Measurements from ENCODE around the gene MRPL17.

Gene MRPL17

DNA sequence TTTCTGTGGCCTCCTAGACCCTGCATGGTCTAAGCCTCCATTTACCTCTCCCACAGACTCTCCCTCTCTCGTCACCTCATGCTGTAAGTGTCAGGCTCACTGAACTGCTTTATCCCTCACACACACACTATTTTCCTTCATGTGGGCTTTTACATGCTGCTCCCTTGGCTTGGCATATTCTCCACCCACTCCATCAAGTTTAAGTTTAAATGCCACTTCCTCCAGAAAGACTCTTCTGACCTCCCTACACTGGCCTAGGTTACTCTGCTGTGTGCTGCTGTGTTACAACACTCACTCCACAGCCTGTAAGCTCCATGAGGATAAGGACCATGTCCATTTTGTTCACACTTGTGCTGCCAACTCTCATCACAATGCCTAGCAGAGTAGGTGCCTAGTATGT, 30.0 kb downstream of the MRPL17 start:
- no peak for DNase-seq

DNA sequence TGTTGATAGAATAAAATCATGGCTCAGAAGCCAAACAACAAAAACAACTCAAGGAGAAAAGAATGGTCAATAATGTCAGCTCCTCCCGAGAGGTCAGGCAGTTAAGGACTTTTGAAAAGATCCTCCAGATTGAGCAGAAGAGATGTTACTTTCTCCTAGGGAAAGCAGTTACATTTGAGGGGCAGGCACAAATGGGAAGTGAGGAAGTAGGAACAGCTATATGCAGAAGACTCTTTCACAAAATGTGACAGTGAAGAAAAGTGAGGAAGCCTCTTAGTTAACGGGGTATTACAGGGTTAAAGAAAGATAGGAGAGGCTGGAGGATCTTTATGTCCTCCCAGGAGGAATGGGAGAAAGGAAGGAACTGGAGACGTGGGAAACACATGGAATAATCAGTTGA, 31.0 kb downstream of the MRPL17 start:
- no peak for DNase-seq

DNA sequence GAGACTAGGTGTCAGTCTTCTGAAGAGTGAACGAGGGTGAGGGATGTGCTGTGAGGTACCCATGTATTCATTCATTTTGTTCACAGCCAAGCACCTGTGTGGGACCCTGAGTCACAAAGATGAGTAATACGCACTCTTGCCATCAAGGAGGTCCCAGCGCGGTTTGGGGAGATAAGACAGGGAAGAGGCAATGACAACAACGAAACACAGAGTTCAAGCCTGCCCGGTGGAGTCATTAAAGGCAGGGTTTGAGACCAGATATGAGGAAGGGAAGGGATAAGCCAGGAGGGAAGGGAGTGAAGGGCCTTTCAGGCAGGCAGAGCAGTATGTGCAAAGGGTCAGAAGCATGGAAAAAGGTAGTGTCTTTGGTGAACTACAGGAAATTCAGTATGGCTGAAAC, 32.2 kb downstream of the MRPL17 start:
- DNase-seq = no peak

DNA sequence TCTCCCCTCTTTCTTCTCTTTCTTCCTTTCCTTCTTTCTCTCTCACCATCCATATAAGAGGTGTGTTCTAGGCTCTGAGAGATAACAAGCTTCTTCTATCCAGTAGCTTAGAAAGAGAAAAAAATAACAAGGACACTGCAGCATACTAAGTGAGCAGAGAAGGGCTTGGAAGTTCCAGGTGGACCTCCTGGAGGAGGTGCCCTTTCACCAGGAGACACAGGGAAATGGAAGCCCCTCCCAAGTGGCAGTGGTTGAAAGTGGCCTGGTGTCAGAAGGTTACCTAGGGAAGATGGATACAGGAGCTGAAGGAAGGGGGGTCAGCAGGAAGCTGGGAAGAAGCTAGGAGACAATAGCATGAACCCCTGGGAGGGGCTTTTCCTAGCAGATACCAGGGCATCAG, 33.0 kb downstream of the MRPL17 start:
- DNase-seq = no peak

DNA sequence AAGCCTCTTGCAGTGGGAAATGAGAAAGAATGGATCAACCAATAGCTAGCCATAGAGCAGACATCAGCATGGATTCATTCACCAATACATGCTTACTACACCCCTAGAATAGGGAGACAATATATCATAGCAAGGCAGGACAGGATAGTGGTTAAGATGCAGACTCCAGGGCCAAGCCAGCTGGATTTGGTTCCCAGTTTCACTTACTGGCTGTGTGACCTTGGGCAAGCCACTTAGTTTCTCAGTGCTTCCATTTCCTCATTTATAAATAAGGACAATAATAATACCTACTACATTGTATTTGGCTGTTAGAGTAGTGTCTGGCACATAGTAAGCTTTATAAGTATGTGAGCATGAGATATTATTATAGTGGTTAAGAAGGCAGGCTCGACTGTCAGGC, 34.6 kb downstream of the MRPL17 start:
- no peak for DNase-seq

DNA sequence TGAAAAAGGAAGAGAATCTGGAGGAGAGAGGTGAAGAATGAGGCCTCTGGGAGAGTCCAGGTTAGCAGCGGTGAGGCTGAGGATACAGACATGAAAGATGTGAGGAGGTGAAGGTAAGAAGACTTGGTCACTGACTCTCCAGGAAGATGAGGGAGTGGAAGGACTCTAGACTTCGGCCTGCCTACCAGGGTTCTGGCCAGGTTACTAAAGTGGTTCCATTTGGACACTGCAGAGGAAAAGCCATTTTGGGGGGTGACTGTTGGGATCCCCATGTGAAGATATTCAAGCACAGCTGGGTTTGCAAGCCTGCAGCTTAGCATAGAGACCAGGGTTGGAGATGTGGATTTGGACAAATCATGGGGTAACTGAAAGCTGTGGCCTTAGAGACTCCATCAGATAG, 35.3 kb downstream of the MRPL17 start:
- no peak for DNase-seq

DNA sequence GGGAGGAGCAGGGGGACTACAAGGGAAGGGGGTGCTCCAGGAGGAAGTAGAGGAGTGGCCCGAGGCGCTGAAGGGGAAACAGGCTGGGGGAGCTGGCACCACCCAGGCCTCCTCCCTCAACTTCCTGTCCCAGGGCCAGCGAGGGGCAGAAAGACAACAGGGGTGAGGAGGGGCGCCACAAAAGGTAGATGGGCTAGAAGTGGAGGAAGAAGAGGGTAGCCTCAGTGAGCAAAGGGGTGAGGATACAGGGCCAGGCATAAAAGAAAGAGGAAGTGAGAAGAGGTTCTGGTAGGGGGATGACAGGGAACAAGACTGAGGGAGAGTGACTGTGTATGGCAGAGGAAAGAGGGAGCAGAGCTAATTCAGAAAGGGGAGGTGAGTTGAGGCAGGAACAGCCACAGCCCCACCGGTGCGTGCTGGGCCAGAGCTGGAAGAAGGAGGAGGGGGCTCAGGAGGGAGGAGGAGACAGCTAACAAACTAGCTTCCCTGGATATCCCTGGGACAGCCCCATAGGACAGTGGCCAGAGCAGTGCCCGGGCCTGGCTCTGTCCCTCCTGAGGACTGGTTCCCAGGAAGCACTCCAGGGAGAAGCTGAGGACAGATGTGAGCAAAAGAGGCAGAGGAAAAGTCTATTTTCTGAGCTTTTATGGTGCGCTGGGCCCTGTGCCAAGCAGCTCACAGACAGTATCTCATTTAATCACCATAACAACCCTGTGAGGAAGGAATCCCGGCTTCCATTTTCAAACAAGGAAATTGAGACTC, 36.0 kb downstream of the MRPL17 start:
- no peak for DNase-seq

DNA sequence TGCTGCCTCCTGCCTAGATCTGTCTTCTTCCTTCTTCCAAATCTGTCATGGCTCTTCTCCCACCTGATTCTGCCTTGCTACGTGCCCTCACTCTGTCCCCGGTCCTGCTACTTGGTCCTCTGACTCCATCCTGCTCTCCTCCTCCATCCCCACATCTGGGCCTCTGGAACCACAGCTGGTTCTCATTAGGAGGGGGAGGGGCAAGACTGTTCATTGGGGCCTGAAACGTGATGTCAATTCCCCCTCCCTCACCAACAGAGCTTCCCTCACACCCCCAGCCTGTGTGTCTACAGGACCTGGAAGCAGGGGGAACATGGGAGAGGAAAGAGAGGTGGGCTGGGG, 36.6 kb downstream of the MRPL17 start:
- DNase-seq = no peak

DNA sequence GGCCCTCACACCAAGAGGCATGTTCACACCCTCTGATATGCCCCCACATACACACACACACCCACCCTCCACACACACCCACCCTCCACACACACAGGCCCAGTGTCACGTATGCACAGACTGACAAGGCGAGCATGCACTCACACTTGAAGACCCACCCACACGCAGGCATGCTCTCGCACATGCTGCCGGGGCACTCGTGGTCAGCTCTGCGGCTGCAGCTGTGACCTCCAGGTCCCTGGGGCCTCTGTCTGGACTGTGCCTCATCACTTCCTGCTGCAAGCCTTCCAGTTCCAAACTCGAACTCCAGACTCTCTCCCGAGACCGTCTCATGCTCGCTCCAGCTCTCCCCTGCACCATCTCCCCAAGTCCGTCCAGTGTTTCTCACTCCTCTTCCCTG, 37.1 kb downstream of the MRPL17 start:
- DNase-seq = no peak

DNA sequence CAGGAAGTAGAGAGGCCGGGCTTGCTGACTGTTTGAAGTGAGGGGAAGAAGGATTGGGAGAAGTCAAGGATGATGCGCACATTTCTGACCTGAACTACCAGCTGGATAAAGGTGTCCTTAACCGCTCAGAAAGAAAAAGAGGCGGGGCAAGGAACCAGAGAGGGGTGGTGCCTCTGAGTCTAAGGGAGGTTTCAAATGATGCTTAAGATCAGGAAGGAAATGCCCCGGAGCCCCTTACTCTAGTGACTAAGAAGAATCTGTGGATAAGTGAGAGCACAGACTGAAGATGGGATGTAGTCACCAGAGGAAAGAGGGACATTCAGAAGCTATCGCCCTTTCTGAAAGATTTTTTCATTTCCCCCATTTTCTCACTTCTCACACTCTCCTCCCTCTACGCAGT, 40.2 kb downstream of the MRPL17 start:
- no peak for DNase-seq

DNA sequence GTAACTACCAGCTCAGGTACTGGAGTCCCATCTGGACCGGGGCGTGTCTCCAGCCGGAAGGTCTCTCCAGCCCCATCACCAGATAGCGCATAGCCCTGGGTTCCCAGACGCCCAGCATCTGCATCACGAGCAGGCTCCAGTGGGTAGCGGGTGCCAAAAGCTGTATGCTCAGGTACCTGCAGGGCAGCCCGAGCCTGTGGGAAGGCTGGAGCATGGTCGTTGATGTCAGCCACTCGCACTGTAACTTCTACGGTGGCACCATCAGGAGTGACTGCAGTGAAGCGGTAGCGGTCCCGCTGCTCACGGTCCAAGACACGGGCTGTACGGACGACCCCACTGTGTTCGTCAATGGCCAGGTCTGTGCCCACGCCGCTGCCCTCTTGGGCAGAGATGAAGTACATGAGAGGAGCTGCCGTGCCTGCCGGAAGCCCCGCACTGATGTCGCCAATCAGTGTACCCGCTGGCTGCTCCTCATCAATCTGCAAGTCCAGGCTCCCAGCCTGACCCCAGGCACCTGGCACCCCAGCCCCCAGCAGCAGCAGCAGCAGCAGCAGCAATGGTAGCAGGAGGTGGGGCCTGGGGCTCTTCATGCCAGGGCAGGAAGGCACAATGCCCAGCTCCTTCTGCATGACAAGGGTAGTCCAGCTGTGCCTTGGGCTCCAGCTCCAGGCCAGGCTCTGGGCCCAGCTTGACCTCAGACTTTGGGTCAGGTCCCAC, 42.0 kb downstream of the MRPL17 start:
- DNase-seq = no peak

DNA sequence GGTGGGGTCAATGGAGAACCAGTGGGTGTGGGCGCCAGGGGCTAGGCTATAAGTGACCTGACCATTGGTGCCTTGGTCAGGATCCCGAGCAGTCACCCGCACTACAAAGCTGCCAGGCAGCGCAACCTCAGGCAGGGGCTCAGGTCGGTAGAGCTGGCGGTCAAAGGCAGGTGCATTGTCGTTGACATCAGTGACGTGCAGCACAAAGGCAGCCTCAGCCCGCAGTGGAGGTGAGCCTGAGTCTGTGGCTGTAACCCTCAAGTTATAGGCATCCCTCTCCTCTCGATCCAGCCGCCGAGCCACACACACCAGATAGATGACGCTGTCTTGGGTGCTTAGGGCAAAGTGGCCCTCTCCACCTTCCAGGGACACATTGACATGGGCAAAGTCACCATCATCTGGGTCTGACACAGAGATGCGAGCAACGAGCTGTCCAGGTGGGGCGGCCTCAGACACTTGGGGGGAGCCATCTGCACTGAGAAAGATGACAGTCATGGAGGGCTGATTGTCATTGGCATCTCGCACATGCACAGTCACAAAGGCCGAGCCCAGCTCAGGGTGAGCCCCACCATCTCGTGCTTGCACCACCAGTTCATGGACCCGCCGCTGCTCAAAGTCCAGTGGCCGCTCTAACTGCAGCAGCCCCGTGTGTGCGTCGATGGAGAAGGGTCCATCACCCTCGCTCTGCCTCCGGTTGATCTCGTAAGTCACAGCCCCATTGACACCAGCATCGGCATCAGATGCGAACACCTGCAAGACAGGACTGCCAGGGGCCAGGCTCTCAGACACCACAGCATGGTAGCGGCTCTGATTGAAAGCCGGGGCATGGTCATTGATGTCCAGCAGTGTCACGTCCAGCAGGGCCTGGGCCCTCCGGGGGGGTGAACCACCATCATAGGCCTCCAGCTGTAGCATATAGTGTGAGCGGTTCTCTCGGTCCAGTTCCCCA, 42.8 kb downstream of the MRPL17 start:
- no peak for DNase-seq

DNA sequence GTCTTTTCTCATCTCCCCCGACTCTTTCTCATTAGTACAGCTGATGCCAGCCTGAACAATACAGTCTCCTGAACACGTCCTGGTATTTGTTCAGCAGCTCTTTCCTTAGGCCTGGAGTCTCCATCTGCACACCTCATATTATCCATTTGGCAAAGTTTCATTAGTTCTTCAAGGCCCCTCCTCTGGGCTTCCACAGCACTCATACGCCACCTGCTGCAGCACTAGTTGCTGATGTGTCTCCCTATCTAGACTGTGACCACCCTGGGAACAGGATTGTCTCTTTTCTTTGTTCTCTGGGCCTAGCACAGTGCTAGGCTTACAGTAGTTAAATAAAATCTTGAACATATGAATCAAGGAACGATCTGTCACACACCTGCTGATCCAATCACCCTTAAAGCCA, 44.7 kb downstream of the MRPL17 start:
- DNase-seq = no peak

DNA sequence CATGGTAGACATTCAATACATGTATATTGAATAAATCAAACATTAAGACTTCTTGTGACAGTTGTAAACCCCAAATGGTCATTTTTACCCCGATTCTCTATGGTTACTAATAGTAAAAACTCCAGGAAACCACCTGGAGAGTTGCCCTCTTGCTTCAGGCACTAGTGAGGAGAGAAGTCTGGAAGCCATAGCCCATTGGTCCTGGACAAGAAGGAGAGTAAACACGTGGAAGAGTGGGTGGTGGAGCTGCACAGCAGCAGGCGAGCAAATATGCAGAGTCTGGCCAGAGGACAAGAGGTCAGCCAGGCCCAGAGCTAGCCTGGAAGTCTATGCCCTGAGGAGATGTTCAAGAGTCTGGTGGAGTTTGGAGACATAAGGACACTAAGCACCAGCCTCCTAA, 45.3 kb downstream of the MRPL17 start:
- no peak for DNase-seq

DNA sequence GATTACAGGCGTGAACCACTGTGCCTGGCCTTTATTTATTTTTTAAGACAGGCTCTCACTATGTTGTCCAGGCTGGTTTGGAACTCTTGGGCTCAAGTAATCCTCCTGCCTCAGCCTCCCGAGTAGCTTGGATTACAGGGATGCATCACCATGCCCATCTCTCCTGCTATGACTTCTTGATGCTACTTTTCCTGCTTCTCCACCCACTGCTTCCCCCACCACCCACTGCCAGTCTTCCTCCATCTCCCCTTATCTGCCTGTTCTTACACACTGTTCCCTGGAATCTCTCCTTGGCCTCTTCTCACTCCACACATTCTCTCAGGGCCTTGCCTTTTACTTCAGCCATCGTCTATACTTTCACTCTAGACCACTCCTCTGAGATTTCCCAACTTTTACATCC, 46.7 kb downstream of the MRPL17 start:
- DNase-seq = no peak

DNA sequence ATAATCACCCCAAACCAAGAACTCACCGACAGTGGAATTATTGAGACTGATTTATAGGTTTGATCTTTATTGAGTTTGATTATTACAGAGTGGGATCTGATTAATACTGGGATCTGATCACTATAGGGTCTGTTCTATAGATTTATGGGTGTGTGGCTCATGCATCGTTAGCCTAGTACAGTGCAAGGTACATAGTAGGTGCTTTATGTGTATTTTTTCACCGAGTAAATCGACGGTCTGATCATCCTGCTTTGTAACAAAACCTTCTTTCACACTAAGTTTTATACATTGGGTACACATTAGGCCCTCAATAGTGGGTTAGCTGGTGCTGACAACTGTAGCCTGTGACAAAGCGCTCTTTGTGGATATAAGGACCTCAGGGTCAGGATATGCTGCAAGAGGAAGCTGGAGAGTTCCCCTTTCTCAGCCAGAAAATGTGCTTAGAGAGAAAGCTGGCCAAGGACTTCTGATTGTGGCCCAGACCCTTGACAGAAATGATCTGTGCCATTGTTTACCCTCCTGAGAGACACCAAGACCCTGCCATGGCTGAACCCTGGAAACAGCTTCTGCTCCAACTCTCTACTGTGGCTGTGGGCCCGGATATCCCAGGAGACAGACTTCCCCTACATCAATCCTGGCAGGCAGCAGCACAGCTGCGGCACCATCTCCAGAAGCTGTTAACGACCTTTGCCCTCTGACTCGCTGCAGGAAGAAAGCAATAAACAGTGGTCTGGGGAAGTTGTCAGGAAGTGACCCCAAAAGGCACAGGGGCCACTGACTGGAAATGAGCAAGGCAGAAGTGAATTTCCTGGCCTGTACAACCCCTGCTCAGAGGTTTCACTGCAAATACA, 47.8 kb downstream of the MRPL17 start:
- DNase-seq = no peak

DNA sequence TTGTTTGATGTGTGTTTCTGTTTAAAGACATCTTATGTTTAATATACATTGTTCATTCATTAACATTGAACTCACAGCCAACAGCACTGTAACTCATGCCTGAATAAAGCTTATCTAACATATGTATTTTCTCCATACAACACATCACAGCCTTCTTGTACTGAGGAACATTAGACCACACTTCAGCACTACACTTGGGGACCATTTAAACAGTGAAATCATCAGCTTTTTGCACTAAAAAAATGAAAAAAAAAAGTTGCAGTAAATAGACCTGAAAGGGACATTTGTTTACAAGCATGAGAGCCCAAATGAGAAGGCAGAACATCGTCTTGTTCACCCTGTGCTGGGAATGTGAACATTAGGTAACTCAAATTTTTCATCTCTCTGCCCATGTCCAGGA, 48.6 kb downstream of the MRPL17 start:
- DNase-seq = no peak

DNA sequence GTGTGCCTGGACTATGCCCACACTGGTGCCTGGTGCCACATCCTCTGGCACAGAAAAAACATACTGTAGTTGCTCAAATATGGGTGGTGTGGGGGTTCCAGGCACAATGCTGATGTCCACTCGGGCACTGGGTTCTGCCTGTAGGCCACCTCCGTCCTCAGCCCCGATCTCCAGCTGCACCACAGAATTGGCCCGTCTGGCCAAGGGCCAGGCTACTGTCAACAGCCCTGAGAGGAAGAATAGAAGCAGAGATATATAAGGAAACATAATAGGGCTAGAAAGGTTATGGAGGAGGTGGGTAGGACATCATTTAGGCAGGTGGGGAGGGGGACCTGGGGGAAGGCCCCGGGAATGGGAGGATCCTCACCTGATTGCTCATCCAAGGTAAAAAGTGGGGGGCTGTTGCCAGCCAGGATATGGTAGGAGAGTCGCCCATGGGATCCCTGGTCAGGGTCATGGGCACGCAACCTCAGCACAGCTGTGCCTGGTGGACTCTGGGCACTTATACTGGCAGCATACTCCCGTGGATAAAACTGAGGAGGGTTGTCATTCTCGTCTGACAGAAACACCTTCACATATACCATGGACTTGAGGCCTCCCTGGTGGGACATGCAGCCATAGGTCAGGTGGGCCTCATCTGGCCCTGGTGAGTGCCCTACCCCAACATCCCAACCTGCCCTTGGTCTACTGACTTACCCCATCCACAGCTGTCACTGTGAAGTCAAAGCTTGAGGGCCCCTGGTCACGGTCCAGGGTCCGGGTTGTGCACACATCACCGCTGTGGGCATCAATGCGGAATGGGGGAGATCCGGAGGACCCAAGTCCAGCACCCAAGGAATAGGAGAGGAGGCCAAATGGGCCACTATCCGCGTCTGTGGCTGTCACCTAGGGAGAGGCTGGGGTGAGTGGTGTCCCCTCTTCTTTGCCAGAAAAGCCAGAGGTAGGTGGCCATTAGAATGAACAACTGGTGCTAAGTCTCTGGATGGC, 49.4 kb downstream of the MRPL17 start:
- no peak for DNase-seq

DNA sequence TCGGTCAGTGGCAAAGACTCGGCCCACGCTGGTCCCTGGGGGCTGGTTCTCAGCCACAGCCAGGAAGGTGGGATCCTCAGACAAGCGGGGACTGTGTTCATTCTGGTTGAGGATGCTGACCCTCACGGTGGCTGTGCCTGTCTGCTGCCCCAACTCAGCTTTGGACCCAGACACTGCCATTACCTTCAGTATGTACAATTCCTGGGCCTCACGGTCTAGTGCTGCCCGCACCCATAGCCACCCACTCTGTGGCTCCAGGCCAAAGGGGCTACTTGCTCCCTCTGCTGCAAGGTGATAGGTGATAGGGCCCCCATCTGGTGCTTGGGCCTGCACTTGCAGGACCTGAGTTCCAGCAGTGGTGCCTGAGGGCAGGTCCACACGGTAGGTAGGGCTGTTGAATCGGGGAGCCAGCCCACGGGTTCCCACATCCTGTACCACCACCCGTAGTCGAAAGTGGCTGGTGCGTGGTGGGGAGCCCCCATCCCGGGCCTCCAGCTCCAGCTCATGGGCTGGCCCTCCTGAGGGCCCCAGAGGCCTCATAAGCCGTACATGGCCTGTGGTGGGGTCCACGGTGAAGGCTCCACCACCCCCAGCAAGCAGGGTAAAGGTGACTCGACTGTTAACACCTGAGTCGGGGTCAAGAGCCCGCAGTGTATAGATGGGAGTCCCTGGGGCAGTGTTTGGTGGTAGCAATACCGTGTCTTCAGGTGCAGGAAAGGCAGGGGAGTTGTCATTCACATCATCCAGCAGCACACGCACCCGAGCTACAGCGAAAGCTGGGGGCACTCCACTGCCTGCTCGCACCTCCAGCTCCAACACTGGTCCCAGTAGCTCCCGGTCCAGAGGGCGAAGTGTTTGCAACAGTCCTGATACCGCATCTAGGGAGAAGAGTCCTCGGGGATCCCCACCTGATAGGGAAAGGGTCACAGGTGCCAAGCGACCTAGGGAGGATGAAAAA, 50.7 kb downstream of the MRPL17 start:
- DNase-seq = no peak

DNA sequence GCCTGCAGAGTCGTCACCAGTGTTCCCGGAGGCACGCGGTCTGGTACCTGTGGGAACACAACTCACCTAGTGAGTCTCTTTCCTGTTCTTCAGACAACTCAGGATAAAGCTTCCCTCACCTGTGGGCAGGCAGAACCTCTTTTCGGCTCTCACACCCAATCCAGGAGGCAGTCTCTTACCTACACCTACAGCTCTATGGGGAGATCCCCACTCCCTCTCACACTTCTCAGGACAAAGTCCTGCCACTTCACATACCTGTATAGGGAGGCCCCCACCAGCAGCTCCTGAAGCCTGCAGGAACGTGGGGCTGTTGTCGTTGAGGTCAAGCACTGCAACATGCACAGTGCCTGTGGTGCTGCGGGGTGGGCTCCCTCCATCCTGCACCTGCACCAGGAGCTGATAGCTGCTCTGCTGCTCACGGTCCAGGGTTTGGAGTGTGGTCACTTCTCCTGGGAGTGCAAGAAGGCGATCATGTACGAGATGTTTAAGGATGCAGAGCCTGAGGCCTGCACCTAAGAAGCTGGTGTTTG, 51.7 kb downstream of the MRPL17 start:
- no peak for DNase-seq
